GM21723 (cell line): ENCODE measurements around the gene ZNF189.
"Not testable (repeated sequence)": the region's sequence is repeated elsewhere in the genome, so short reads cannot be mapped to it uniquely, and the experiment has no call there.

Experiments used
- ATAC-seq: cut with Tn5 transposase; IDR thresholded peaks from one replicate; pipeline ENCODE4 v1.9.1; 2021; ENCODE audit warnings: mild to moderate bottlenecking, moderate library complexity; ENCODE audit not compliant: unreplicated experiment

ZNF189 gene

GRCh38 chr9:101376111-101376848 is 22.4 kb upstream of the ZNF189 start:
- no peak for ATAC-seq

- no peak for ATAC-seq
These were observed 18.4 kb upstream of the ZNF189 start for GRCh38 chr9:101380295-101380694.

GRCh38 chr9:101381118-101381517 is 17.5 kb upstream of the ZNF189 start:
- no peak for ATAC-seq

GRCh38 chr9:101381833-101382342 is 16.8 kb upstream of the ZNF189 start:
- no peak for ATAC-seq

GRCh38 chr9:101383361-101383760 is 15.3 kb upstream of the ZNF189 start:
- no peak for ATAC-seq

GRCh38 chr9:101384873-101385536 is 13.6 kb upstream of the ZNF189 start, which contains the start of gene BAAT:
Gene BAAT (minus strand): TSS chr9:101385006. CDS start chr9:101371404, 13,602 bp downstream.
- not testable (repeated sequence) for ATAC-seq

GRCh38 chr9:101387871-101388506 is 10.7 kb upstream of the ZNF189 start:
- peak; percentile 70 for ATAC-seq

GRCh38 chr9:101388507-101388993 is 10.1 kb upstream of the ZNF189 start:
- ATAC-seq: no peak

- no peak for ATAC-seq
These were observed 5.5 kb upstream of the ZNF189 start for GRCh38 chr9:101393135-101393534.

- no peak for ATAC-seq
These were observed 4.0 kb upstream of the ZNF189 start for GRCh38 chr9:101394687-101395086.

- ATAC-seq: no peak
These were observed 944 bp upstream of the ZNF189 start for GRCh38 chr9:101397746-101398067.

GRCh38 chr9:101398930-101399642 is 435 bp downstream of the ZNF189 start:
- ATAC-seq: peak; percentile 23

- no peak for ATAC-seq
These were observed 956 bp downstream of the ZNF189 start for GRCh38 chr9:101399643-101399970.

- no peak for ATAC-seq
These were observed 1.5 kb downstream of the ZNF189 start for GRCh38 chr9:101400120-101400519.

- no peak for ATAC-seq
These were observed 5.0 kb downstream of the ZNF189 start for GRCh38 chr9:101403516-101404285.

GRCh38 chr9:101408374-101409078 is 9.9 kb downstream of the ZNF189 start:
- ATAC-seq: no peak

- no peak for ATAC-seq
These were observed 10.4 kb downstream of the ZNF189 start for GRCh38 chr9:101409079-101409477.

GRCh38 chr9:101414839-101415238 is 16.2 kb downstream of the ZNF189 start:
- ATAC-seq: no peak

GRCh38 chr9:101415578-101415977 is 16.9 kb downstream of the ZNF189 start:
- ATAC-seq: no peak

GRCh38 chr9:101417389-101417788 is 18.7 kb downstream of the ZNF189 start:
- no peak for ATAC-seq
